LNCAP (cell line): ENCODE measurements around the gene INTS7.

Source experiments
- TF ChIP-seq, protein P1 (sequence below): fragments of 450-650 bp; IDR thresholded peaks from 2 replicates; pipeline ENCODE4 v1.5.1; 2017; ENCODE audit warnings: mild to moderate bottlenecking

The INTS7 gene

DNA sequence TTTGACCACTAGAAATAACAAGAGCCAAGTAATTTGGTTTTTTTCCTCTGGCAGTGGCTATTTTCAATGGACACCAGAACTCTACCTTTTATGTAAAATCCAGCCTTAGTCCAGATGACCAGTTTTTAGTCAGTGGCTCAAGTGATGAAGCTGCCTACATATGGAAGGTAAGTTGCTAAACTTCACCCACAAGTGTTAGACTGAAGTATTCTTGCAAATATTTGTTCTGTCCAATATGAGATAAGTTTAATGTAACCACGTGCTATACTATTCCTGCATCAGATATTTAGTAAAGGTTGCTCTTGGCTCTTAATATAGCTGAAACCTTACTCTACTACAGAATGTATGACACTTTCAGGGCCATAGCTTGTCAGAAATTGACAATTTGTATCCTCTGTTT lies 36.7 kb upstream of the INTS7 start:
- TF ChIP-seq, protein P1, sequence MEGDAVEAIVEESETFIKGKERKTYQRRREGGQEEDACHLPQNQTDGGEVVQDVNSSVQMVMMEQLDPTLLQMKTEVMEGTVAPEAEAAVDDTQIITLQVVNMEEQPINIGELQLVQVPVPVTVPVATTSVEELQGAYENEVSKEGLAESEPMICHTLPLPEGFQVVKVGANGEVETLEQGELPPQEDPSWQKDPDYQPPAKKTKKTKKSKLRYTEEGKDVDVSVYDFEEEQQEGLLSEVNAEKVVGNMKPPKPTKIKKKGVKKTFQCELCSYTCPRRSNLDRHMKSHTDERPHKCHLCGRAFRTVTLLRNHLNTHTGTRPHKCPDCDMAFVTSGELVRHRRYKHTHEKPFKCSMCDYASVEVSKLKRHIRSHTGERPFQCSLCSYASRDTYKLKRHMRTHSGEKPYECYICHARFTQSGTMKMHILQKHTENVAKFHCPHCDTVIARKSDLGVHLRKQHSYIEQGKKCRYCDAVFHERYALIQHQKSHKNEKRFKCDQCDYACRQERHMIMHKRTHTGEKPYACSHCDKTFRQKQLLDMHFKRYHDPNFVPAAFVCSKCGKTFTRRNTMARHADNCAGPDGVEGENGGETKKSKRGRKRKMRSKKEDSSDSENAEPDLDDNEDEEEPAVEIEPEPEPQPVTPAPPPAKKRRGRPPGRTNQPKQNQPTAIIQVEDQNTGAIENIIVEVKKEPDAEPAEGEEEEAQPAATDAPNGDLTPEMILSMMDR, result no peak

DNA sequence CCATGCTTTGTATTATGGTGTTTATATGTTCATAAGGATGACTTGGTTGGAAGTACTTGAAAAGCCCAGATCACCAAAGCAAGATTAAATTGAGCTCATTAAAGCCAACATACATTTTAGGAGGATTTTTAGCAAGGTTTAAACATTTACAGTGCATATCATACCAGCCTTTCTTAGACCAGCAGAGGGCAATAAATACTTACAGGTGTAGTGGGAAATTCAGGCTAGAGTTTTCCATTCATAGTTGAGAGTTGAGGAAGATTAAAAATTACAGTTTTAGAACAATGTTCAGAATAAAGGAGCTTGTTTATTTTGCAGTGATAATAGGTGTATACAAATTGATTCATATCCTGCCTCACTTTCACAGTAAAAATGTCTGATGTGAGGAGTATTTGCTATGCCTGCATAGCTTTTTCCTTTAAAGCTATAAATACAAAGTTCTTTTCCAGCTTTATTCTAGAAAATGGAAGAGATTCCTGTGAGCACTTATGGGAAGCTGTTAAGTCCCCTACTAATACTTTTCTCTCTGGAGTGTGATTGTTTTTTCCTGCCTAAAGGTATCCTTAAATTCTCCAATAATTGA lies 35.5 kb upstream of the INTS7 start:
- TF ChIP-seq, protein P1, result peak; percentile 81

DNA sequence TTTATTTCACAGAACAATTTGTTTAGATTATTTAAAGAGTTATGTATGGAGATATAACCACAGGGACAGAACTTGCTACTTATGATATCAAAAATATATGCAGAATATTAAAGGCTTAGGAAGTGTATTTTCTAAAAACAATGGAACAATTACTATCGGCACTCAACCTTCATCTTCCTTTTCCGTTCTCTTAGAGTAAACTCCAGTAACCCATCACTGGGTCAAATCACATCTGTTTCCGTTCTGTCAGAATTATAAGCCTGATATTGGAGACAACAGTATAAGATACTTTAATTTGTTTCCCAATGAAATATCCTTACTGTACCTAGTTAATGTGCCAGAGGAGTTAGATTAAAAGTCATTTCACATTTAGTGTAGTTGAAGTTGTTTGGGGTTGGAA lies 32.4 kb upstream of the INTS7 start:
- TF ChIP-seq, protein P1, result no peak

DNA sequence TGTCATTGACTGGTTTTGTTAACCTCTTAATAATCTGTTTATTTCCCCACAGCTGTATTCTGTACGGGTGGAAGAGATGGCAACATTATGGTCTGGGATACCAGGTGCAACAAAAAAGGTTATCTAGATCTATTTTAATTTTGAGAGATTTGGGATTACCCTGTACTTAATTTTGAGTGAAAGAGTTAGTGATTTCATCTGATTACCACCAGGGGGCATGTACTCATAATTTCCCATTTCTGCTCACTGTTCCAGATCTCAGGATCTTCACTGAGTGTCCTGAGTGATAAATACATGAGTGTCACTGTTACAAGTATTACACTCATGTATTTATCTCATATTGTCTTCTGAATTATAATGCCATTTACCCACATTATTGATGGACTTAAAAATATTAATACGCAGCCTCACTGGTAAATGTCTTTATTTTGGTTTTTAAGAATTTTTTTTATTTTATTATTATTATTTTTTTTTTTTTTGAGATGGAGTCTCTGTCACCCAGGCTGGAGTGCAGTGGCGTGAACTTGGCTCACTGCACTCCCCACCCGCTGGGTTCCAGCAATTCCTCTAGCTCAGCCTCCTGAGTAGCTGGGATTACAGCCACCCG lies 27.6 kb upstream of the INTS7 start:
- TF ChIP-seq, protein P1, result peak; percentile 75

DNA sequence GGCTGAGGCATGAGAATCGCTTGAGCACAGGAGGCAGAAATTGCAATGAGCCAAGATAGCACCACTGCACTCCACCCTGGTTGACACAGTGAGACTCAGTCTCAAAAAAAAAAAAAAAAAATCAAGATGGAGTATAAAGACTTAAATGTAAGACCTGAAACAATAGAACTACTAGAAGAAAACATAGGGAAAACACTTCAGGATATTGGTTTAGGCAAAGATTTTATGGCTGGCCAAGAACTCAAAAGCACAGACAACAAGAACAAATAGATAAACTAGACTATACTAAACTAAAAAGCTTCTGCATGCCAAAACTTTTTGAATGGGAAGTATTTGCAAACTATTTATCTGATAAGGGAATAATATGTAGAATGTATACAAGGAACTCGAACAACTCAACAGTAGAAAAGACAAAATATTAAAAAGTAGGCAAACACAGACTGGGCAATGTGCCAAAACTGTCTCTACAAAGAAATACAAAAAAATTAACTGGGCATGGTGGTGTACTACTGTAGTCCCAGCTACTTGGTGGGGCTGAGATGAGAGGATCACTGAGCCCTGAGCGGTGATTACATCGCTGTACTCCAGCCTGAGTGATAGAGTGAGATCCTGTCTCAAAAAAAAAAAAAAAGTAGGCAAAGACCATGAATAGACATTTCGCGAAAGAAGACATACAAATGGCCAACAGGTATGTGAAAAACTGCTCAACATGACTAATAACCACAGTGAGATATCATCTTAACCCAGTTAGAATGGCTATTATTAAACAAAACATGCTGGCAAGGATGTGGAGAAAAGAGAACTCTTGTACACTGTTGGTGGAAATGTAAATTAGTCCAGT lies 25.5 kb upstream of the INTS7 start:
- TF ChIP-seq, protein P1, result no peak

DNA sequence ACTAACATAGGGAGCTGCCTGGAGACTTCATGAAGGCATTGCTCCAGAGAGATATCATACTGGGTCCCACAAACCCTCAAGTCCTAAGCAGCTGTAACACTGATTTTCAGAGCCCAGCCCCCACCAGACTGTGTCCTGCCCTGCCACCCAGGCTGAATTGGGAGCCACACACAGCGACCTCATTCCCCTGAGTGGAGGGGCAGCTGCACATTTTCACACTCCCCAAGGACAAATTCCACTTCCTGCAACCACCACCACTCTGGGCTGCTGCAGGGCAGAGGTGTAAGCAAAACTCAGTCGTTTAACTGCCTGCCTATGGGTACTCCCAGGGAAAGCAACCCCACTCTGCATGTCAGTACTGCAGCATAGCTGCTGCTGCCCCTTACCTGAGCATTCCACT lies 20.0 kb upstream of the INTS7 start:
- TF ChIP-seq, protein P1, result no peak

DNA sequence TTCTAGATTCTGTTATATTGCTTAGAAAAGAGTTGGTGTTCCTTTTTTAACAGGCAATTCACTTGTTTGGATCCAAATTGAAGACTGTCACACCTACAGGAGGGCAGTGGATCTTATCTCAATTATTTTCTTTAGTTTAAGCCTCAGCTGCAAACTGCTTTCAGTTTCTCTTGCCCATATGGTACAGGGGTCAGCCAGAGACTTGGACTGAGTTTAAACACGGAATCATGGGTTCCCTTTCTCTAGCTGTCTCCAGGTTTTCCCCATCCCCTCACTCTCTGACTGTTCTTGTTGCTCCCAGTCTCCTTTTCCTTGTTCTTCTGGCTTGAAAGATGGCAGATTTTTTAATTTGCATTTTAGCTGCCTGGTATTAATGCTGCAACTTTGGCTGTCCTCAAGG lies 18.6 kb upstream of the INTS7 start:
- TF ChIP-seq, protein P1, result no peak
